A673 (cell line): ENCODE measurements around the gene SCCPDH. TPM values are rescaled to one million over a fixed set of nuclear protein-coding genes. Genes with fewer than 3 reads are reported as not detected.

Experiments
- BruUV-seq: library from RNA; stranded (reverse); fragments of 400-500 nt; replicated peaks from 2 replicates; lab custom pipeline; 2021; lab: Mats Ljungman, UMichigan
- CTCF ChIA-PET: fragments of 300-600 bp; sonication (Branson Sonifier 250); formaldehyde crosslinking; loops from one replicate; lab custom pipeline; 2022; ENCODE audit warnings: antibody characterized with exemption; lab: Charles Lee
- POLR2A ChIA-PET: fragments of 300-600 bp; sonication (Branson Sonifier 250); formaldehyde crosslinking; loops from one replicate; lab custom pipeline; 2022; ENCODE audit warnings: antibody characterized with exemption; ENCODE audit not compliant: low non-redundant PET; lab: Charles Lee
- DNase-seq: peaks from one replicate; pipeline ENCODE4 v3.0.0-alpha.2; 2015; ENCODE audit warnings: low spot score
- H3K27ac ChIP-seq: fragments of 200-600 bp; sonication (generic); 2 replicates; pipeline ENCODE4 v1.5.1; 2016; ENCODE audit warnings: mixed run types, low read depth, mild to moderate bottlenecking, mixed read lengths, antibody characterized with exemption, low read length; ENCODE audit not compliant: poor library complexity, severe bottlenecking
- H3K27me3 ChIP-seq: fragments of 200-600 bp; sonication (generic); replicated peaks from 2 replicates; pipeline ENCODE4 v1.6.1; 2017; ENCODE audit warnings: mixed run types, low read depth, mild to moderate bottlenecking, mixed read lengths, antibody characterized with exemption, low read length; ENCODE audit not compliant: insufficient read depth, poor library complexity
- H3K36me3 ChIP-seq: fragments of 200-600 bp; sonication (generic); 2 replicates; pipeline ENCODE4 v1.6.1; 2016; ENCODE audit warnings: mixed run types, mild to moderate bottlenecking, mixed read lengths, antibody characterized with exemption, low read length; ENCODE audit not compliant: insufficient read depth, poor library complexity, severe bottlenecking
- H3K4me1 ChIP-seq: fragments of 200-600 bp; sonication (generic); 2 replicates; pipeline ENCODE4 v1.6.1; 2017; ENCODE audit warnings: mixed run types, mild to moderate bottlenecking, mixed read lengths, antibody characterized with exemption, low read length; ENCODE audit not compliant: insufficient read depth, poor library complexity, severe bottlenecking
- H3K4me3 ChIP-seq: fragments of 200-600 bp; sonication (generic); 2 replicates; pipeline ENCODE4 v1.5.1; 2016; ENCODE audit warnings: low read depth, mixed run types, mild to moderate bottlenecking, mixed read lengths, low read length; ENCODE audit not compliant: poor library complexity, severe bottlenecking
- H3K9me3 ChIP-seq: fragments of 200-600 bp; sonication (generic); 2 replicates; pipeline ENCODE4 v1.6.1; 2016; ENCODE audit warnings: mixed run types, low read depth, mild to moderate bottlenecking, mixed read lengths, antibody characterized with exemption, low read length; ENCODE audit not compliant: poor library complexity, severe bottlenecking
- CTCF ChIP-seq: fragments of 300-800, 200-600 bp; sonication (generic); conservative IDR thresholded peaks from 2 replicates; pipeline ENCODE4 v1.5.1; 2017; ENCODE audit warnings: low read depth, mild to moderate bottlenecking, antibody characterized with exemption, low read length, moderate library complexity, mixed read lengths
- EZH2 ChIP-seq: fragments of 200-600 bp; sonication (generic); IDR thresholded peaks from 2 replicates; pipeline ENCODE4 v1.6.1; 2017; ENCODE audit warnings: borderline replicate concordance, low read depth, mild to moderate bottlenecking, mixed read lengths, antibody characterized with exemption, low read length; ENCODE audit not compliant: poor library complexity, severe bottlenecking
- intact Hi-C: fragments of 100-400 bp; cut with micrococcal nuclease; formaldehyde crosslinking; loops from one replicate; pipeline ENCODE4 v1.10.0; 2022; ENCODE audit not compliant: unreplicated experiment
- total RNA-seq: library from RNA; stranded (reverse); gene quantifications from 2 replicates; pipeline ENCODE4 v1.2.3, GENCODE V29; 2021

Gene SCCPDH
- total RNA-seq, 1 experiment from 2014 or later: 41.7 TPM

DNA sequence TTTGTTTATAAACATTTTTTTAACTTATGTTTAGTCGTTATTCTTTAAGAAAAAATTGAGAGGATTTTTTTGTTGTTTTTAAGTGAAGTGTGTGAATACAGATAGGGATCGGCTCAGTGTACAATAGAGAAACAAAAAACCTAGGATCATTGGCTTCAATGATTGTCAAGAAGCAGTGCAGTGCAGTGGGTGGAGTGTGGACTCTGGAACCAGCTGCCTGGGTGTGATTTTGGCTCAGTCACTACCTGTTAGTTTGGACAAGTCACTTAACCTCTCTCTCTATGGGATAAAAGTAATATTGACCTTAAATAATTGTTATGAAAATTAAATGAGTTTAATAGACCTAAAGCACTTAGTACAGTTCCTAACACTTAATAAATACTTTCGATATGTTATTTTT lies 41.3 kb downstream of the SCCPDH start:
- Histone ChIP-seq H3K4me3 (no peak overlapping the region), H3K9me3 (no peaks in the 10 kb centered on the region), H3K4me1 (no peaks in the 10 kb centered on the region), H3K27ac (no peak overlapping the region), H3K36me3 (peaks cover 16% of the 10 kb centered on the region), H3K27me3 (no peaks in the 10 kb centered on the region)
- CTCF ChIA-PET: no interaction called here
- intact Hi-C loops: no loop called here
- BruUV-seq: no TSS peak
- TF ChIP-seq EZH2: no peak
- TF ChIP-seq CTCF: no peak
- DNase-seq: no peak
- POLR2A ChIA-PET: no interaction called here

DNA sequence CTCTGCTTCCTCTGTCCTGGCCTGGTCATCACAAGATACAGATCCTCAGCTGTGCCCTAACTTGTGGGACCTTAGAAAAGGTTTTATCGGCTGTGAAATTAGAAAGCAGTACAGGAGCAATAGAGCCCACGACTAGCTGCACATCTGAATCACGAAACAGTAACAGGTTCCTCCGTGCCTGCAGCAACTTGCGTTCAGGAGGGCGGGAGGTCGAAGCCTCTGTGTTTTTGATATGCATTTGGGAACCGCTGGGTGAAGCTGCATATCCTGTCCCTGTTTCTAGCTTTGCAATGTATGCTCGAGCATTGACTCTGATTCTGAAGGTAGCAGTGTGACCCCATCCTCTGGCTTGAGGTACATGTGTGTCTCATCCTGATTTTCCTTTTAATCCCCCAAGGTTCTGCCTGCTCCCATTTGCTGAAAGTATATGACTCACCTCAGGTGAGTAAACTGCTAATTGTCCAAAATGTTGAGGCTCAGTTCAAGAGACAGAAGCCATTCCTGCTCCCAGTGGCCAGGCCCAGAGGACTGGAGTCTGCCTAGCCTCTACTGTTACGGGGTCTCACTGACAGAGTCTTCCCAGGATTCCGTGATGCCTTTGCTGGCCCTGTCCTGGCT lies 44.3 kb downstream of the SCCPDH start:
- POLR2A ChIA-PET: no interaction called here
- Histone ChIP-seq H3K27ac (no peak overlapping the region), H3K36me3 (peaks cover 12% of the 10 kb centered on the region), H3K9me3 (no peaks in the 10 kb centered on the region), H3K4me1 (no peaks in the 10 kb centered on the region), H3K27me3 (no peaks in the 10 kb centered on the region), H3K4me3 (no peak overlapping the region)
- no peak for DNase-seq
- CTCF ChIA-PET: no interaction called here
- intact Hi-C loops: no loop called here
- TF ChIP-seq EZH2 (no peak), CTCF (no peak)
- BruUV-seq: no TSS peak

DNA sequence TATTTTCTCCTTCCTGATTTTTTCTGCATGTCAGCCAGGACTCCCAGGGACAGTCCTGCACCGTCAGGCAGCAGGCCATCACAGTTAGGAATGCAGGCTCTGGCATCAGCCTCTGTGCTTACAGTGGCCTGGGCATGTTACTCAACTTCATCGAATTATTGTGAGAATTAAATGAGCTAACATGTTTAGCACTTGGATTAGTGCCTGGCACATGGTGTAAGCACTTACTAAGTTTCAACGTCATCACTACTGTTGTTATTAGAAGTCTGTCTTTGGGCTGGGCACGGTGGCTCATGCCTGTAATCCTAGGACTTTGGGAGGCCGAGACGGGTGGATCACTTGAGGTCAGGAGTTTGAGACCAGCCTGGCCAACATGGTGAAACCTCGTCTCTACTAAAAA lies 45.1 kb downstream of the SCCPDH start:
- no TSS peak for BruUV-seq
- DNase-seq: no peak
- no peaks in the 10 kb centered on the region for H3K4me1 ChIP-seq
- POLR2A ChIA-PET: no interaction called here
- H3K27ac ChIP-seq: no peak overlapping the region
- TF ChIP-seq CTCF (no peak), EZH2 (no peak)
- no peaks in the 10 kb centered on the region for H3K9me3 ChIP-seq
- CTCF ChIA-PET: no interaction called here
- H3K36me3 ChIP-seq: peaks cover 12% of the 10 kb centered on the region
- intact Hi-C loops: no loop called here
- H3K27me3 ChIP-seq: no peaks in the 10 kb centered on the region
- H3K4me3 ChIP-seq: no peak overlapping the region
